Lung (tissue), 12 donors: Measurements from ENCODE around the gene NFASC. TPM values are rescaled to one million over a fixed set of nuclear protein-coding genes. Genes with fewer than 3 reads are reported as not detected.

Source experiments
- ATAC-seq: fragments of 200-7000 bp; cut with Tn5 transposase; one replicate; pipeline ENCODE4 v1.9.1; 2020; ENCODE audit warnings: moderate number of reproducible peaks; ENCODE audit not compliant: insufficient read depth, low FRiP score
- DNase-seq, 3 donors: peaks; one replicate each; pipeline ENCODE4 v3.0.0-alpha.2; 2013 to 2017
- H3K27ac ChIP-seq, 2 donors: one replicate each; pipeline ENCODE4 v1.5.1; 2013; ENCODE audit warnings: mild to moderate bottlenecking in 2 of 2, moderate library complexity in 2 of 2, control low read depth in 1 of 2, inconsistent platforms in 1 of 2, low read depth in 1 of 2, low read length in 1 of 2
- H3K27me3 ChIP-seq, 3 donors: one replicate each; pipeline ENCODE4 v1.5.1; 2013; ENCODE audit warnings: low read length in 2 of 3; ENCODE audit not compliant: control insufficient read depth in 3 of 3, insufficient read depth in 3 of 3
- H3K36me3 ChIP-seq, 4 donors: one replicate each; pipeline ENCODE4 v1.5.1; 2013; ENCODE audit warnings: low read length in 4 of 4, mild to moderate bottlenecking in 1 of 4, moderate library complexity in 1 of 4; ENCODE audit not compliant: control insufficient read depth in 4 of 4, insufficient read depth in 4 of 4
- H3K4me1 ChIP-seq, 5 donors: one replicate each; pipeline ENCODE4 v1.5.1; 2013; ENCODE audit warnings: low read length in 5 of 5, mild to moderate bottlenecking in 2 of 5, moderate library complexity in 1 of 5; ENCODE audit not compliant: control insufficient read depth in 5 of 5, insufficient read depth in 5 of 5
- H3K4me3 ChIP-seq: one replicate; pipeline ENCODE4 v1.5.1; 2013; ENCODE audit warnings: mild to moderate bottlenecking, control low read depth, moderate library complexity
- H3K9ac ChIP-seq, 2 donors: one replicate each; pipeline ENCODE4 v1.5.1; 2013; ENCODE audit warnings: low read length in 2 of 2, control low read depth in 1 of 2; ENCODE audit not compliant: insufficient read depth in 1 of 2
- H3K9me3 ChIP-seq, 4 donors: one replicate each; pipeline ENCODE4 v1.5.1; 2013; ENCODE audit warnings: low read length in 3 of 4, mild to moderate bottlenecking in 1 of 4, moderate library complexity in 1 of 4; ENCODE audit not compliant: control insufficient read depth in 4 of 4, insufficient read depth in 3 of 4
- CTCF ChIP-seq: IDR thresholded peaks from 2 replicates; pipeline ENCODE4 v1.5.1; 2012; ENCODE audit warnings: mild to moderate bottlenecking; ENCODE audit errors: control extremely low read depth, extremely low read depth
- WGBS, 2 donors: extraction: QIAGEN DNeasy Blood & Tissue Kit; methylation state at CpG; one replicate each; pipeline ENCODE4 v1.1.7; 2013; 5-methylcytosine and 5-hydroxymethylcytosine counted together
- polyA plus RNA-seq, 2 donors: library from polyadenylated mRNA; stranded (reverse); fragments of 200-250 nt; gene quantifications; one replicate each; pipeline ENCODE4 v1.2.1, GENCODE V29; 2013
- total RNA-seq, 2 donors: library from RNA; depleted of rRNA in 1 of 2; stranded (reverse); fragments of >200 nt in 1 of 2; gene quantifications; one replicate each; pipeline ENCODE4 v1.2.1, GENCODE V29; 2014 to 2021
- donor health status: control.
- donor health status: control.
- donor health status: Bipolar disorder and iron deficiency.
- donor health status: healthy.
- donor health status: DM: yes; HTN: yes; CAD: no.

The NFASC gene
- total and polyA plus RNA-seq, 4 donors, result 1.8 to 11.2 (median 3.8) TPM

GRCh38 chr1:204917802-204918201, 47.1 kb downstream of the NFASC start:
- ATAC-seq (no peak), DNase-seq (no peak)
- H3K27ac ChIP-seq, result no peak overlapping the region
- no peak overlapping the region for H3K4me3 ChIP-seq
- no peaks in the 10 kb centered on the region for H3K4me1 ChIP-seq
- H3K9me3 ChIP-seq, result no peaks in the 10 kb centered on the region
- no peaks in the 10 kb centered on the region for H3K36me3 ChIP-seq
- H3K9ac ChIP-seq, result no peak overlapping the region
- whole genome bisulfite sequencing, 2 donors, result 99 to 100% methylated on average over 2 of the region's 2 CpGs
- no peak for TF ChIP-seq CTCF
- H3K27me3 ChIP-seq, result peaks cover 0 to 4% (median 0%) of the 10 kb centered on the region in 3 donors

DNA sequence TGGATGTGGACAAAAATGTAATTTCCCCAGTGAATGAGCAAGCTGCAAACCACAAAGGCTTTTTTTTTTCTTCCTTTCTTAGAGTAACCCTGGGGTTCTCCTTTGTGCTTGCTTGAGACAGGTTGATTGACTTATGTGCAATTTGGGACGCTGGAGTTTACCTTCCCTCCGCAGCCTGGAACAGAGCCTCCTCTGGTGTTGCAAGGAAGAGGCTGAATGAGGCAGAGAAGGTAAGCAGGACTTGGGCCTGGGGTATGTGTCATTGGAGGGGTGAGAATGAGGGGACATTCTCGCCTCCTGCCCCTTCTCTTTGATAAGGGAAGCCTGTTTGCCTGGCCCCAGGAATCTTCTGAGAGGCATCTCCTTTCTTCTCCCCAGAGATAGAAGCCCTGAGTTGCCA, 49.8 kb downstream of the NFASC start:
- Histone ChIP-seq H3K9ac (no peak overlapping the region), H3K4me1 (peaks cover 0 to 3% (median 0%) of the 10 kb centered on the region in 5 donors), H3K27me3 (peaks cover 0 to 10% (median 2%) of the 10 kb centered on the region in 3 donors), H3K4me3 (no peak overlapping the region), H3K27ac (no peak overlapping the region), H3K36me3 (no peaks in the 10 kb centered on the region), H3K9me3 (no peaks in the 10 kb centered on the region)
- no peak for TF ChIP-seq CTCF
- 44 to 50% methylated on average over 3 of the region's 3 CpGs for WGBS, 2 donors
- DNase-seq, result no peak
- ATAC-seq, result no peak

DNA sequence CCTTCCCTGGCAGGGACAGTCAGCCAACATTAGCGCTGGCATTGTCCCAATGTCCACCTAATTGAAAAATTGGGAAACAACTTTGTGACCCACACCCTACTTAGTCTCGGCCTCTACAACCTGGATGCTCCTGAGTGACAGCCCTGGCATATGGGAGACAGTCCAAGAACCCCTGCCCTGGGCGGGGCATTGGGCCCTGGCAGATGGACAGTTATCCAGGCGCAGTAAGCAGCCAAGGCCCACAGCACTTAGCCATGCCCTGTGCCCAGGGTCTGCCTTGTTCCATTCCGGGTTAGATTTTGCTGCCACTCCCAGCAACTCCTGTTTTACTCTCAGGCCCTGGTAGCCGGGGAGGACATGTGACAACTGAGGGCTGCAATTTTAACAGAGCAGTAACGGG, 50.3 kb downstream of the NFASC start:
- peaks cover 0 to 3% (median 0%) of the 10 kb centered on the region in 5 donors for H3K4me1 ChIP-seq
- H3K27ac ChIP-seq, result no peak overlapping the region
- H3K27me3 ChIP-seq, result peaks cover 0 to 10% (median 2%) of the 10 kb centered on the region in 3 donors
- no peak overlapping the region for H3K4me3 ChIP-seq
- H3K9me3 ChIP-seq, result no peaks in the 10 kb centered on the region
- ATAC-seq (no peak), DNase-seq (no peak)
- H3K36me3 ChIP-seq, result no peaks in the 10 kb centered on the region
- H3K9ac ChIP-seq, result no peak overlapping the region
- no peak for TF ChIP-seq CTCF
- WGBS, 2 donors, result 77 to 89% methylated on average over 7 of the region's 7 CpGs
